Upper lobe of right lung (tissue), 1 donor: ENCODE measurements around the gene HNRNPC. TPM values are rescaled to one million over a fixed set of nuclear protein-coding genes. Genes with fewer than 3 reads are reported as not detected.
A peak's percentile ranks its signal among the peaks of the same experiment; 100 is the strongest.
"Not testable (repeated sequence)": the region's sequence is repeated elsewhere in the genome, so short reads cannot be mapped to it uniquely, and the experiment has no call there.

Source experiments
- ATAC-seq: fragments of 200-7000 bp; cut with Tn5 transposase; one replicate; pipeline ENCODE4 v1.9.1; 2020; ENCODE audit warnings: mild to moderate bottlenecking, moderate library complexity
- DNase-seq: peaks from one replicate; pipeline ENCODE4 v3.0.0-alpha.2; 2020
- H3K27ac ChIP-seq: fragments of 200-600 bp; one replicate; pipeline ENCODE4 v1.8.0; 2022
- H3K27me3 ChIP-seq: fragments of 200-600 bp; one replicate; pipeline ENCODE4 v1.8.0; 2022; ENCODE audit warnings: mild to moderate bottlenecking
- H3K36me3 ChIP-seq: fragments of 200-600 bp; one replicate; pipeline ENCODE4 v1.8.0; 2022
- H3K4me1 ChIP-seq: fragments of 200-600 bp; one replicate; pipeline ENCODE4 v1.8.0; 2022
- H3K4me3 ChIP-seq: fragments of 200-600 bp; one replicate; pipeline ENCODE4 v1.8.0; 2022; ENCODE audit warnings: mild to moderate bottlenecking
- H3K9me3 ChIP-seq: fragments of 200-600 bp; one replicate; pipeline ENCODE4 v1.8.0; 2022
- CTCF ChIP-seq: fragments of 200-600 bp; IDR thresholded peaks from one replicate; pipeline ENCODE4 v1.8.0; 2022; ENCODE audit warnings: antibody characterized with exemption
- intact Hi-C: fragments of 100-400 bp; cut with DNase I; formaldehyde crosslinking; loops from one replicate; pipeline ENCODE4 v1.11.0; 2022
- total RNA-seq: library from RNA; stranded (reverse); fragmentation: NEBNext Ultra II Directional; extraction: Animal tissue kit (Norgen Biotek cat#: 25700); gene quantifications from one replicate; pipeline ENCODE4 v1.2.1, GENCODE V29; 2021
- donor health status: DM: no; HTN: yes; CAD: no; lungs with severe emphysema.

Gene HNRNPC
- total RNA-seq, 1 donor from 2014 or later = 368 TPM

GRCh38 chr14:21258889-21259787 is 10.1 kb downstream of the HNRNPC start:
- H3K4me1 ChIP-seq = peaks cover 83% of the 10 kb centered on the region
- H3K4me3 ChIP-seq = no peak overlapping the region
- no peak for TF ChIP-seq CTCF
- DNase-seq = no peak
- no peaks in the 10 kb centered on the region for H3K27me3 ChIP-seq
- intact Hi-C loops = loop anchor here (10.0 kb wide), 1 partner anchor 106 kb away; no protein-coding TSS in a partner anchor
- peaks cover 98% of the 10 kb centered on the region for H3K36me3 ChIP-seq
- no peaks in the 10 kb centered on the region for H3K9me3 ChIP-seq
- ATAC-seq = no peak
- no peak overlapping the region for H3K27ac ChIP-seq

DNA sequence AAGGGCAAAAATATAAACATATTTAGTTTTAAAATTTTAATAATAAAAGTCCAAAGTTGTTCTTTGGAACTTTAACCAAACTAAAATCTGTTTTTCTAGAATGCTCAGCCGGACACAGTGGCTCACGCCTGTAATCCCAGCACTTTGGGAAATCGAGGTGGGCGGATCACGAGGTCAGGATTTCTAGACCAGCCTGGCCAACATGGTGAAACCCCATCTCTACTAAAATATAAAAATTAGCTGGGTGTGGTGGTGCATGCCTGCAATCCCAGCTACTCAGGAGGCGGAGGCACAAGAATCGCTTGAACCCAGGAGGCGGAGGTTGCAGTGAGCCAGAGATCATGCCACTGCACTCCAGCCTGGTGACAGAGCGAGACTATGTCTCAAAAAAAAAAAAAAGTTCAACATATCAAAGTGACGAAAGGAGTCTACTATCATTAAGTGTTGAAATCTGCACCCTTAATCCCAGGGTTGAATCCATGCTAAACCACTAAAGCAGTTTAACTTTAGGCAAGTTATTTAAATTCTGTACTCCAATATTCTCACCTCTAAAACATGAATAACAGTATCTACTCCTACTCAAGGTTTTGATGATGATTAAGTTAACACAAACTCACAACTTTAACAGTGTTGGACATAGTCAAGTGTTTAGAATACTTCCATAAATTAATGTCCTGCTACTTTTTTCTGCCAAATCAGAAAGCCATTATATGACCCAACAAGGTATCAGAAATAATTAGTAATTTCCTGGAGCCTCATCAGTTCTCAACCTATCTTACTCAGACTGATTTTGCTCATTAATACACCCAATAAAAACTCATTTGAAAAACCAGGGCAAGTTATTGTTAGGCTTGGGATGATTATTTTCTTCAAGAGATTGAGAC is 11.0 kb downstream of the HNRNPC start:
- intact Hi-C loops = loop anchor here (10.0 kb wide), 1 partner anchor 107 kb away; no protein-coding TSS in a partner anchor
- Histone ChIP-seq H3K27me3 (no peaks in the 10 kb centered on the region), H3K27ac (no peak overlapping the region), H3K4me3 (no peak overlapping the region), H3K36me3 (peaks cover 97% of the 10 kb centered on the region), H3K4me1 (peaks cover 74% of the 10 kb centered on the region), H3K9me3 (no peaks in the 10 kb centered on the region)
- DNase-seq (peak; percentile 68), ATAC-seq (peak; percentile 17)
- no peak for TF ChIP-seq CTCF

GRCh38 chr14:21257394-21257909 is 11.8 kb downstream of the HNRNPC start:
- no peak for TF ChIP-seq CTCF

GRCh38 chr14:21256539-21257393 is 12.5 kb downstream of the HNRNPC start:
- Histone ChIP-seq H3K9me3 (no peaks in the 10 kb centered on the region), H3K36me3 (peaks cover 97% of the 10 kb centered on the region), H3K27ac (peak overlapping the region; percentile 26), H3K27me3 (no peaks in the 10 kb centered on the region), H3K4me3 (no peak overlapping the region), H3K4me1 (peaks cover 59% of the 10 kb centered on the region)
- intact Hi-C loops = loop anchor here (10.0 kb wide), 1 partner anchor 108 kb away; no protein-coding TSS in a partner anchor
- ATAC-seq = no peak
- no peak for TF ChIP-seq CTCF
- DNase-seq = no peak

More at GRCh38 chr14:21257394-21257909, 11.8 kb downstream of the HNRNPC start:
- Histone ChIP-seq H3K9me3 (no peaks in the 10 kb centered on the region), H3K4me1 (peaks cover 66% of the 10 kb centered on the region), H3K27ac (no peak overlapping the region), H3K4me3 (no peak overlapping the region), H3K36me3 (peaks cover 97% of the 10 kb centered on the region), H3K27me3 (no peaks in the 10 kb centered on the region)
- DNase-seq = peak; percentile 22
- intact Hi-C loops = loop anchor here (10.0 kb wide), 1 partner anchor 107 kb away; no protein-coding TSS in a partner anchor
- ATAC-seq = peak; percentile 62

GRCh38 chr14:21256102-21256447 is 13.2 kb downstream of the HNRNPC start:
- peaks cover 54% of the 10 kb centered on the region for H3K4me1 ChIP-seq
- not testable (repeated sequence) for ATAC-seq, DNase-seq, H3K9me3 ChIP-seq, H3K27me3 ChIP-seq, H3K27ac ChIP-seq, H3K4me3 ChIP-seq
- H3K36me3 ChIP-seq = peaks cover 97% of the 10 kb centered on the region
- intact Hi-C loops = loop anchor here (10.0 kb wide), 1 partner anchor 109 kb away; no protein-coding TSS in a partner anchor
